ENCODE measurements around the gene MICALL2.

The MICALL2 gene

GRCh38 chr7:1421946-1422345 is 37.3 kb downstream of the MICALL2 start:
- TF ChIP-seq CTCF (IDR thresholded peaks at IDR 0.05; ENCODE audit: insufficient read depth, missing control alignments) = no peak
- DNase-seq (ENCODE audit: insufficient read length, low spot score) (no peak), FAIRE-seq (no peak)

- FAIRE-seq (no peak), DNase-seq (ENCODE audit: insufficient read length, low spot score) (no peak)
These were observed 38.1 kb downstream of the MICALL2 start for GRCh38 chr7:1421020-1421790.

GRCh38 chr7:1419688-1420087 is 39.6 kb downstream of the MICALL2 start:
- FAIRE-seq (no peak), DNase-seq (ENCODE audit: insufficient read length, low spot score) (no peak)
- TF ChIP-seq CTCF (IDR thresholded peaks at IDR 0.05; ENCODE audit: insufficient read depth, missing control alignments) = no peak

More at GRCh38 chr7:1421020-1421790, 38.1 kb downstream of the MICALL2 start:
- no peak for TF ChIP-seq CTCF (IDR thresholded peaks at IDR 0.05; ENCODE audit: insufficient read depth, missing control alignments)

- no peak for TF ChIP-seq CTCF (IDR thresholded peaks at IDR 0.05; ENCODE audit: insufficient read depth, missing control alignments)
- DNase-seq (ENCODE audit: insufficient read length, low spot score) = no peak
- no peak for FAIRE-seq
These were observed 40.0 kb downstream of the MICALL2 start for GRCh38 chr7:1419310-1419634.

- no peak for FAIRE-seq
- no peak for DNase-seq (ENCODE audit: insufficient read length, low spot score)
- no peak for TF ChIP-seq CTCF (IDR thresholded peaks at IDR 0.05; ENCODE audit: insufficient read depth, missing control alignments)
These were observed 40.6 kb downstream of the MICALL2 start for GRCh38 chr7:1418505-1419309.

GRCh38 chr7:1415389-1415990 is 43.8 kb downstream of the MICALL2 start:
- no peak for TF ChIP-seq CTCF (IDR thresholded peaks at IDR 0.05; ENCODE audit: insufficient read depth, missing control alignments)
- DNase-seq (ENCODE audit: insufficient read length, low spot score) = no peak
- no peak for FAIRE-seq

Measured in D721Med (cell line).